ENCODE measurements around the gene TLL2.

DNA sequence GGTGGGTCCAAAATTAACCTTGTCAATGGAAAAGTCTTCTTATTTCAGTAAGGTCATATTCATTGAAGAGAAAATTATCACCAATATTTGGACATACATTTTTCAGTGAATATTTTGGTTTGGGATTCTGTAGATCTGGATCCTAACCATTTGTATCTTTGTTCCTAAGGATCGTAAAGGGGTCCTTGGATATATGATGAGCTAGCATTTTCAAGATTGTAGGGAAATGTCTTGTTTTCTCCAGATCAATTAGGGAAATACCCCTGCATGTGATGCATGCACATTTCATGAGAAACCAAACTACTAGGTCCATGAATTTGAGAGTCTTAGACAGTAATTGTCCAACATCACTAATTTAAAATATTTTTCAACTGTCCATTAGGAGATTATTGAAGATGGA, 191.5 kb downstream of the TLL2 start:
- no peak for TF ChIP-seq EZH2 (IDR thresholded peaks at IDR 0.05; ENCODE audit: borderline replicate concordance, low read length)
- TF ChIP-seq, protein P1, sequence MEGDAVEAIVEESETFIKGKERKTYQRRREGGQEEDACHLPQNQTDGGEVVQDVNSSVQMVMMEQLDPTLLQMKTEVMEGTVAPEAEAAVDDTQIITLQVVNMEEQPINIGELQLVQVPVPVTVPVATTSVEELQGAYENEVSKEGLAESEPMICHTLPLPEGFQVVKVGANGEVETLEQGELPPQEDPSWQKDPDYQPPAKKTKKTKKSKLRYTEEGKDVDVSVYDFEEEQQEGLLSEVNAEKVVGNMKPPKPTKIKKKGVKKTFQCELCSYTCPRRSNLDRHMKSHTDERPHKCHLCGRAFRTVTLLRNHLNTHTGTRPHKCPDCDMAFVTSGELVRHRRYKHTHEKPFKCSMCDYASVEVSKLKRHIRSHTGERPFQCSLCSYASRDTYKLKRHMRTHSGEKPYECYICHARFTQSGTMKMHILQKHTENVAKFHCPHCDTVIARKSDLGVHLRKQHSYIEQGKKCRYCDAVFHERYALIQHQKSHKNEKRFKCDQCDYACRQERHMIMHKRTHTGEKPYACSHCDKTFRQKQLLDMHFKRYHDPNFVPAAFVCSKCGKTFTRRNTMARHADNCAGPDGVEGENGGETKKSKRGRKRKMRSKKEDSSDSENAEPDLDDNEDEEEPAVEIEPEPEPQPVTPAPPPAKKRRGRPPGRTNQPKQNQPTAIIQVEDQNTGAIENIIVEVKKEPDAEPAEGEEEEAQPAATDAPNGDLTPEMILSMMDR (conservative IDR thresholded peaks at IDR 0.05 in 1 of 2, IDR thresholded peaks at IDR 0.05 in 1 of 2; ENCODE audit: extremely low read depth in 1 of 2, insufficient read depth in 1 of 2, low read depth in 1 of 2, low read length in 2 of 2) = no peak

All from mammary epithelial cell (primary cell).